Activated CD4-positive, alpha-beta memory T cell treated with anti-CD3 and anti-CD28 coated beads, Interleukin-2, amount 10 ng/mL, durations not matched to agents 7 days and 5 days (primary cell): ENCODE data around the gene S100A16. TPM values are rescaled to one million over a fixed set of nuclear protein-coding genes. Genes with fewer than 3 reads are reported as not detected.

Experiments used
- CTCF ChIA-PET: fragments of 350-600 bp; sonication (Branson Sonifier 250); formaldehyde crosslinking; loops from one replicate; lab custom pipeline; 2021; ENCODE audit warnings: antibody characterized with exemption, inconsistent platforms; lab: Charles Lee
- POLR2A ChIA-PET: fragments of 350-600 bp; sonication (Branson Sonifier 250); formaldehyde crosslinking; loops from one replicate; lab custom pipeline; 2021; ENCODE audit warnings: antibody characterized with exemption; lab: Charles Lee
- DNase-seq: peaks from one replicate; pipeline ENCODE4 v3.0.0-alpha.2; 2020
- H3K27ac Mint-ChIP-seq: one replicate; pipeline ENCODE4 v1.8.0; 2021; ENCODE audit warnings: mild to moderate bottlenecking, mixed read lengths
- H3K27me3 Mint-ChIP-seq: one replicate; pipeline ENCODE4 v1.8.0; 2021; ENCODE audit warnings: mixed read lengths
- H3K36me3 Mint-ChIP-seq: one replicate; pipeline ENCODE4 v1.8.0; 2021; ENCODE audit warnings: low read depth, mixed read lengths
- H3K4me1 Mint-ChIP-seq: one replicate; pipeline ENCODE4 v1.8.0; 2021; ENCODE audit warnings: mixed read lengths
- H3K4me3 Mint-ChIP-seq: one replicate; pipeline ENCODE4 v1.8.0; 2021; ENCODE audit warnings: mild to moderate bottlenecking, mixed read lengths
- H3K9me3 Mint-ChIP-seq: one replicate; pipeline ENCODE4 v1.8.0; 2021; ENCODE audit warnings: mixed read lengths
- total RNA-seq, 2 experiments: library from RNA; stranded (reverse); gene quantifications; one replicate each; pipeline ENCODE4 v1.2.3, GENCODE V29; 2021

S100A16 gene
- total RNA-seq, 2 experiments from 2014 or later, result not detected

DNA sequence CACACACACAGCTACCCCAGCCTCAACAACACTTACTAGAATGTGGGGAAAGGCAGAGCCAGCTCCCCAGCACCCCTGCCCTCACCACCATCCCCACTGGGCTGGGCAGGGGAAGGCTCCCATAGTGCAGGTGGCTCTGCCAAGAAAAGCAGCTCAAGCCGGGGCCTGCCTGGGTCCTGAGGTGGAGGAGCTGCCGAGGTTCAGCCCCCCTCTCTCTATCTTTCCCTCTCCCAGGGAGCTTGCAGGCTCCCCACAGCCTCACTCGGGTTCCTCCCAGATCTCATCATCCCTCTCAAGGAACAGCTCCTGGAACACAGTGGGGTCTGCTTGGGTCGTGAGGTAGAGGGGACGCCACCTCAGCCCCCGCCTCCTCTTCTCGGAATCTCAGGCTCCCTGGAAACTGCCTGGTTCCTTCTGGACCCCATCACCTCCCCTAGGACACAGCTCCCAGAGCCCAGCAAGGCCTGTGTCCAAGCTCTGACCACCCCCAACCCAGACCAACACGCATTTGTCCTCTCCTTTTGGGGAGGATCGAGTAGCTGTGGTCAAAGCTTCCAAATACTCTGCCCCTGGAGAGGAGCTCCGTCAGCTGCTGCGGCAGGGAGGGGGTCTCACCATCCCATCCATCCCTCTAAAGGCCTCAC lies 704 bp downstream of the S100A16 start:
- CTCF ChIA-PET, result interaction anchor here (0.7 to 1.8 kb wide), 3 partner anchors 9 to 101 kb away, joined by 3 to 6 read pairs (median 3); no protein-coding TSS in a partner anchor
- Mint-ChIP-seq H3K36me3 (no peaks in the 10 kb centered on the region), H3K9me3 (no peaks in the 10 kb centered on the region)

DNA sequence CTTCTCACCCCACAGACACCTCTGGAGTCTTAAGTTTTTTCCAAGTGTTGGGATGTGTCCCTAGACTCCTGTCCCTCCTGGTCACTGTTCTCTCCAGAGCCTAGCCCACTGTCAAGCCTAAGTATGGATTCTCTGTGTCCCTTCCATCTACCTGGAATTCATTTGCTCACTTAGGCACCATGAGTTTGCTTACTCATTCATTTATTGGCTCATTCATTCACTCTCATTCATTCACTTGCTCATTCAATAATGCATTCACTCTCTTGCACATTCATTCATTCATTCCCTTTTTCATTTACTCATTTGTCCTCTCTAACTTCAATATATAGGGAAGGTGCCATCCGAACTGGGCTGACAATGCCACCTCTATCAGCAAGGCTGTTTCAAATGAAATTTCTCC lies 1.6 kb downstream of the S100A16 start:
- H3K36me3 Mint-ChIP-seq, result no peaks in the 10 kb centered on the region
- DNase-seq, result no peak
- POLR2A ChIA-PET, result no interaction called here
- H3K4me3 Mint-ChIP-seq, result no peak overlapping the region
- H3K27me3 Mint-ChIP-seq, result no peaks in the 10 kb centered on the region
- H3K27ac Mint-ChIP-seq, result no peak overlapping the region
- H3K4me1 Mint-ChIP-seq, result no peaks in the 10 kb centered on the region
- CTCF ChIA-PET, result interaction anchor here (0.8 to 1.8 kb wide), 2 partner anchors 10 to 101 kb away, joined by 3 to 6 read pairs; no protein-coding TSS in a partner anchor
- no peaks in the 10 kb centered on the region for H3K9me3 Mint-ChIP-seq

More for the DNA sequence above, 704 bp downstream of the S100A16 start:
- Mint-ChIP-seq H3K4me3 (no peak overlapping the region), H3K27me3 (no peaks in the 10 kb centered on the region), H3K27ac (no peak overlapping the region), H3K4me1 (no peaks in the 10 kb centered on the region)
- DNase-seq, result no peak
- POLR2A ChIA-PET, result no interaction called here

DNA sequence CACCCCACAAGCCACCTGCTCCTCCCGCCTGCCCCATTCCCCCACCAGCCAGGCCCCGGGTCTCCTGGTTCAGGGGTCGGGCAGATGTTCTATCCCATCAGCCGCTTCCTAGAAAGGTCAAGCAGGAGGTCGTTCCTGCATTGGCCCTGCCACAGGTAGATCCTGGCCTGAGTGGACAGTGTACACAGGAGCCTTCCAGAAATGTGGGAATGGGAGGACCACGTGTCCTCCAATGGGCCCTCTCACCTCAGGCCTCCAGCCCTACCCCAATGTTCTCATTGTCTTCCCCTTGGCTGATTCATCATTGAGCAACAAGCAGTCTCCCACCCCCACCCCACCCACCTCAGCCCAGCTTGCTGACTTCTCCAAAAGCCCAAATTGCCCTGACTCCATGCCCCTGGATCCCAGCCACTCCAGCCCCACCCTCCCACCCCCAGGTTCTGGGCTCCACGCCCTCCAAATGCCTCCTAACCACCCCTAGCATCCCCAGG lies 2.1 kb downstream of the S100A16 start:
- ChIA-PET CTCF (no interaction called here), POLR2A (no interaction called here)
- DNase-seq, result no peak
- Mint-ChIP-seq H3K4me3 (no peak overlapping the region), H3K9me3 (no peaks in the 10 kb centered on the region), H3K27ac (no peak overlapping the region), H3K36me3 (no peaks in the 10 kb centered on the region), H3K4me1 (no peaks in the 10 kb centered on the region), H3K27me3 (no peaks in the 10 kb centered on the region)

DNA sequence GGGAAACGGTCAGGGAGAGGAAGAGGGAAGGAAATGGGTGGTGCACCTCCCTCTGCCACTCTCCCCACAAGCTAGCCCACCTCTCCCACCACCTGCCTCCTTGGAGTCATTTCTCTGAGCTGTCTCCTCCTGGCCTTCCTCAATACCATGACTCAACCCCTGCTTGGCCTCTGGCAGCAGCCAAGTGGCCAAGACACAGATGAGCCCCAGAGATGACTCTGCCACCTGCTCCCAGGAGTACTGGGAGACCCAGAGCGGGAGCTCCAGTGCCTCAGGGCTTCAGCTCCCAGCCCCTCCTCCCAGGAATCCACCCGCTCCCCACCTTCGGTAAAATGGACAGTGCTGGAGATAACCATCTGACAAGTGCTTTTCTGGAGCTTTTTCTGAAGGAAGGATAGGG lies 2.6 kb downstream of the S100A16 start:
- Mint-ChIP-seq H3K4me1 (no peaks in the 10 kb centered on the region), H3K27ac (no peak overlapping the region), H3K9me3 (no peaks in the 10 kb centered on the region), H3K36me3 (no peaks in the 10 kb centered on the region), H3K27me3 (no peaks in the 10 kb centered on the region), H3K4me3 (no peak overlapping the region)
- DNase-seq, result no peak
- POLR2A ChIA-PET, result no interaction called here
- CTCF ChIA-PET, result no interaction called here

DNA sequence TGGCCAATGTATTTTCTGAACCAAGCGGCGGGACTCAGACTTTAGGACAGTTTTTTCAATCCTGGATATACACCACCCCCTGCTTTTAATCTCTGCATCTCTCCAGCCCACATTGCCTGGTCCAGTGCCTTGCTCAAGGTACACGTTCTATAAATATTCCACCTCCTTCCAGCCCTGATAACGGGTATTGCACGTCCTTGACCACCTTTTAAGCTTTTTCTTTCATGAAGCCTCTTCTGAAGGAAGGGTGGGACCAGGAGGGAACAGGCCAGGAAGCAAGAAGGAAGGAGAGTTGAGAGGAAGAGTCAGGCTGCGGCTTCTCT lies 3.4 kb downstream of the S100A16 start:
- H3K27me3 Mint-ChIP-seq, result peaks cover 3% of the 10 kb centered on the region
- H3K4me1 Mint-ChIP-seq, result no peaks in the 10 kb centered on the region
- H3K4me3 Mint-ChIP-seq, result no peak overlapping the region
- ChIA-PET POLR2A (no interaction called here), CTCF (interaction anchor here (0.6 kb wide), 1 partner anchor 19 kb away, joined by 3 read pairs; no protein-coding TSS in a partner anchor)
- H3K36me3 Mint-ChIP-seq, result no peaks in the 10 kb centered on the region
- H3K27ac Mint-ChIP-seq, result no peak overlapping the region
- no peaks in the 10 kb centered on the region for H3K9me3 Mint-ChIP-seq
- DNase-seq, result no peak

DNA sequence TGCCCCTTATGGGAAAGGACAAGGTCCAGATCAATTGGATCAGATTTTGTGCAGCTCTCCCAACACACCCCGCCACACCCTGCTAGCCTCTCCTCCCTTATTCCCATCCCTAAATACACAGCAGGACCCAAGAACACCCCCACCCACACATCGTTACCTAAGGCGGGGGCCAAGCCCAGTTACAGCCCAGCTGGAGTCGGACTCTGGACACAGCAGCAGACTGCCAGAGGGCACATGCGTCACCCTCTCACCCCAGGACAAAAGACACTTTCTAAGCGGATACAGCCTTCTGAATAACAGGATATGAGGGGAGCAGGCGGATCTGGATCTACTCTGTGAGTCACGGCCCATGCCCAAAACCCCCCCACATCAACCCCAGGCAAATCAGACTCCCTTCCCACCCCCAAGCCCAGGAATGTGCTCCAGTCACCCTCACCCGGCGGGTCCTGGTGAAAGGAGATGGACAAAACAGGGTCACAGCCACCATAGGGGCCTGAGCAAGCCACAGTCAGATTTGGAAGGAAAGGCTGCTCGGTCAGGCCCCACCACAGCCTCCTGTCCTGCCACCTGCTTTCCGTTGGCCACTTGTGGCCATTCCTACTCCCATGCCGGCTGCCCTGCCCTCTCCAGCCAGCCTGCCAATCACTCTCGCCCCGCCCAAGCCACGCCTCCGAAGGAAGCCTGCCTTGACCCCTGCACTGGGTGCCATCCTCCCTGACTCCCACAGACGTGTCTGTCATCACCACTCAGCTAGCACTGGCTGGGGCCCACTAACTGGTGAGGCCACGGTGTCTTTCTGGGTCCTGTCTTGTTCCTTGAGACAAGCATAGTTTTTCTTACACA lies 4.0 kb downstream of the S100A16 start:
- Mint-ChIP-seq H3K27me3 (peaks cover 3% of the 10 kb centered on the region), H3K4me3 (no peak overlapping the region), H3K27ac (no peak overlapping the region), H3K9me3 (no peaks in the 10 kb centered on the region), H3K4me1 (no peaks in the 10 kb centered on the region), H3K36me3 (no peaks in the 10 kb centered on the region)
- ChIA-PET CTCF (interaction anchor here (0.6 to 2.8 kb wide), 2 partner anchors 8 to 19 kb away, joined by 3 to 13 read pairs; partner anchors contain the start of gene S100A14), POLR2A (no interaction called here)
- no peak for DNase-seq

DNA sequence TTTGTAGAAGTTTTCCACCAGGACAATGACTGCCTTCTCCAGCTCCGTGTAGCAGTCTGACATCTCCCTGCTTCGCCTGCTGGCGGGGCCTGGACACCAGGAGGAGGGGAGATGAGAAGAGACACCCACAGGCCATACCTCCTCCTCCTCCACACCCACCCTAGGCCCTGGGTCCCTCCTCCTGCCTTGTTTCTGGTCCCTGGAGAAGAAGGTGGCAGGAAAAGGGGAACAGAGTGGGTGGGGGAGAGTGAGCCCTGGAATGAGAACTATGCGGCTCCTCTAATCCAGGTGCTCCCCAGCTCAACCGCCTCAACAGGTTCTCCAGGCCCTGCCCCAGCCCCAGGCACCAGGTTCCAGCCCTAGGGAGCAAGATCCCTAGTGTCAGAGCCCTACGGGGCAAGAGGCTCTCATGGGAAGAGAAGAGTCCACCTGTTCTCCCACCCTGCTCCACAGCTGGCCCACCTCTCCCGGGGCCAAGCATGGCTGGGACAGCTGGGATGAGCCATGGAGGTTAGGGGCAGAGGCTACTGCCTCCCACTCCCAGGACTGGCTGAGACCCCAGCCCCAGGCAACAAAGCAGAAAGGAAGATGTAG lies 4.8 kb downstream of the S100A16 start:
- ChIA-PET POLR2A (no interaction called here), CTCF (interaction anchor here (2.8 kb wide), 1 partner anchor 9 kb away, joined by 13 read pairs; the partner anchor contains the start of gene S100A14)
- no peaks in the 10 kb centered on the region for H3K4me1 Mint-ChIP-seq
- no peak overlapping the region for H3K27ac Mint-ChIP-seq
- H3K36me3 Mint-ChIP-seq, result no peaks in the 10 kb centered on the region
- H3K4me3 Mint-ChIP-seq, result no peak overlapping the region
- H3K9me3 Mint-ChIP-seq, result no peaks in the 10 kb centered on the region
- no peak for DNase-seq
- H3K27me3 Mint-ChIP-seq, result peaks cover 3% of the 10 kb centered on the region

DNA sequence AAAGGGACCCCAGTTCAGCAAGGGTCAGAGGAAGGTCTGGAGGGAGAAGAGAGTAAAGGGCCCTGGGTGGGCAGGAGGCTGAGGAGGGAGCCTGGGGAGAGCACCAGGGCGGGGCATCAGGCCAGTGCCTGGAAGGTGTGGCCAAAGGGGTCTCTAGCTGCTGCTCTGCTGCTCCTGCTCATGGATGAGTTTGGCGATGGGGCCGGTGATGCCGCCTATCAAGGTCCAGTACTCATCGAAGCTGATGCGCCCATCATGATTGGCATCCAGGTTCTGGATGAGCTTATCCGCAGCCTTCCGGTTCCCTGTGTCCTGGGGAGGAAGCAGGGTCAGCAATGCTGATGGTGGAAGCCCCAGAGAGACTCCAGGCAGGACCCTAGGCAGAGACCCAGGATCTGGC lies 5.6 kb downstream of the S100A16 start:
- ChIA-PET POLR2A (no interaction called here), CTCF (interaction anchor here (2.8 kb wide), 1 partner anchor 10 kb away, joined by 13 read pairs; the partner anchor contains the start of gene S100A14)
- Mint-ChIP-seq H3K9me3 (no peaks in the 10 kb centered on the region), H3K4me3 (no peak overlapping the region), H3K27me3 (peaks cover 3% of the 10 kb centered on the region), H3K36me3 (no peaks in the 10 kb centered on the region), H3K27ac (no peak overlapping the region), H3K4me1 (no peaks in the 10 kb centered on the region)
- no peak for DNase-seq

DNA sequence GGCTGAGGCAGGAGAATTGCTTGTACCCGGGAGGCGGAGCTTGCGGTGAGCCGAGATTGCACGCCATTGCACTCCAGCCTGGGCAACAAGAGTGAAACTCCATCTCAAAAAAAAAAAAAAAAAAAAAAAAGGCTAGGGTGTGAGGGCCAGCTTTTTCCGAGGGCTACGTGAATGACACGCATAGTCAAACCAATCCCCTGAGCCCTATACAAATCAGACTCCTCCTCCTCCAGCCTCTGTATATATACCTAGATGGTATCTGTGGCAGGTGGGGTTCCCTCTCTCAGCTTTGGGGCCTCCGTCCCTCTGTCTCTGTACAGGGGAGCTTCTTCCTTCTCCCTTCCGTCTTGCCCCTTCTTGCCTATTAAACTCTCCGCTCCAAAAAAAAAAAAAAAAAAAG lies 6.7 kb downstream of the S100A16 start:
- no peak overlapping the region for H3K27ac Mint-ChIP-seq
- ChIA-PET CTCF (interaction anchor here (2.8 kb wide), 1 partner anchor 11 kb away, joined by 13 read pairs; the partner anchor contains the start of gene S100A14), POLR2A (no interaction called here)
- H3K27me3 Mint-ChIP-seq, result peaks cover 3% of the 10 kb centered on the region
- no peak for DNase-seq
- H3K4me1 Mint-ChIP-seq, result no peaks in the 10 kb centered on the region
- no peaks in the 10 kb centered on the region for H3K36me3 Mint-ChIP-seq
- H3K4me3 Mint-ChIP-seq, result no peak overlapping the region
- no peaks in the 10 kb centered on the region for H3K9me3 Mint-ChIP-seq

DNA sequence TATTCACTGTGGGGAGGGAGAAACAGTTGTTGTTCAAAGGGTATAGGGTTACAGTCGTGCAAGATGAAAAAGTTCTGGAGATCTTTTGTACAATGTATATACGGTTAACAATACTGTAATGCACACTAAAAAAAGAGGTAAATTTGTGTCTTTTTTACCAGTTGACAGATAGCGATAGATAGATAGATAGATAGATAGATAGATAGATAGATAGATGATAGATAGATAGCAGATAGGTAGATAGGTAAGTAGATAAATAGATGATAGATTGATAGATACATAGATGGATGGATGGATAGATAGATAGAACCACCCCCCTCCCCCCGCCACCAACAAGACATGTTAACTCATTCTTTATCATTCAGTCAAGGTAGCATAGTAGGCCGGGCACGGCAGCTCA lies 10.2 kb downstream of the S100A16 start:
- peaks cover 3% of the 10 kb centered on the region for H3K27me3 Mint-ChIP-seq
- ChIA-PET CTCF (no interaction called here), POLR2A (interaction anchor here (1.1 kb wide), 1 partner anchor 25 kb away, joined by 3 read pairs; no protein-coding TSS in a partner anchor)

DNA sequence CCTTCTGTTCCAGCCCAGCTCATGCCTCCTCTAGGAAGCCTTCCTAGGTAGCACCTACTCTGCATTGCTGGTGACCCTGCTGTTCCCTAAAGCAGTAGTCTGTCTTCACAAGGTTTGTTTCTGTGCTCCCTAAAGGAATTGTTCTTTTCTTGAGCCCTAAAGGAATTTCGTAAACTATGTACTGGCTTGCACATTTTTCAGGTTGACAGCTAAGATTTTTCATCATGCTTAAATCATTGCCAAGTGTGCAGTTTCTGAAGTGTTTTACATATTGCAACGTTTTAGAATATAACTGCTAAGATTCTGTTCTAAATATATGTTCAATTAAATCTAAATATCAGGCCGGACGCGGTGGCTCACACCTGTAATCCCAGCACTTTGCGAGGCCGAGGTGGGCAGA lies 13.1 kb downstream of the S100A16 start:
- Mint-ChIP-seq H3K4me1 (peaks cover 18% of the 10 kb centered on the region), H3K4me3 (no peak overlapping the region), H3K36me3 (no peaks in the 10 kb centered on the region), H3K27ac (no peak overlapping the region), H3K9me3 (no peaks in the 10 kb centered on the region), H3K27me3 (no peaks in the 10 kb centered on the region)
- ChIA-PET POLR2A (interaction anchor here (1.4 kb wide), 1 partner anchor 128 kb away, joined by 4 read pairs; the partner anchor contains the start of gene INTS3), CTCF (interaction anchor here (0.7 to 0.9 kb wide), 2 partner anchors 32 to 89 kb away, joined by 3 read pairs; no protein-coding TSS in a partner anchor)
- no peak for DNase-seq

More for the DNA sequence above, 10.2 kb downstream of the S100A16 start:
- H3K27ac Mint-ChIP-seq, result no peak overlapping the region
- H3K4me1 Mint-ChIP-seq, result peaks cover 9% of the 10 kb centered on the region
- H3K4me3 Mint-ChIP-seq, result no peak overlapping the region
- no peak for DNase-seq
- no peaks in the 10 kb centered on the region for H3K9me3 Mint-ChIP-seq
- no peaks in the 10 kb centered on the region for H3K36me3 Mint-ChIP-seq

DNA sequence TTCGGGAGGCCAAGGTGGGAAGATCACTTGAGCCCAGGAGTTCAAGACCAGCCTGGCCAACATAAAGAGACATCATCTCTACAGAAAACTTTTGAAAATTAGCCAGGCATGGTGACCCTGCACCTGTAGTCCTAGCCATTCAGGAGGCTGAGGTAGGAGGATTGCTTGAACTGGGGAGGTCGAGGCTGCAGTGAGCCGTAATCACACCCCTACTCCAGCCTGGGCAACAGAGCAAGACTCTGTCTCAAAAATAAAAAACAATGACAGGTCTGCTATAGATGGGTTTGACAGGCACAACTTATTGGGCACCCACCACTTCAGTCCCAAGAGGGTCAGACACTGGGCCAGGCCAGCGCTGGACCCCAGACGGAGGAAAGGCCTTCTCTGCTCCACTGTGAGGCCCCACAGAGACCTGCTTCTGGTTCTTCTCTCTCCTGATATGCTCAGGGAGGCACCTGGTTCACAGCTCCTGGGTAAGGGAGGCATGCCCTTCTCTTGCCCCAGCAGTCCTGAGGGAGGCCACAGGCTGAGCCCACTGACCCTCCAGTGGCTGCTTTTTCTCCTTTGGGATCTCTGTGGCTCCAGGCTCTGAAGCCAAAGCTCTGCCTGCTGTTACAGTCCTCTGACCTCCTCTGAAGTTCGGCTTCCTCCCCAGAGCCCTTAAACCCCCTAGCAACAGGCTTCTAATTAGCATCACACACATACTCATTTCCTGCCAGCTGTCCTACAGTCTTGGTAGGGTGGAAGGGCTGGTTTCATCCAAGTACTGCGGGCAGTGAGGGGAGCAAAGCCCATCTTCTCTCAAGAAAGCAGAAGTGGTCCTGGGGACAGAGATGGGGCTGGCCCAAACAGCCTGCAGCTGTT lies 14.4 kb downstream of the S100A16 start:
- no peak for DNase-seq
- Mint-ChIP-seq H3K9me3 (no peaks in the 10 kb centered on the region), H3K4me1 (peaks cover 18% of the 10 kb centered on the region), H3K27ac (no peak overlapping the region), H3K36me3 (no peaks in the 10 kb centered on the region), H3K4me3 (no peak overlapping the region), H3K27me3 (no peaks in the 10 kb centered on the region)
- POLR2A ChIA-PET, result interaction anchor here (0.8 to 1.4 kb wide), 4 partner anchors 18 to 130 kb away, joined by 3 to 5 read pairs (median 4); partner anchors contain the start of gene INTS3
- CTCF ChIA-PET, result interaction anchor here (1.9 to 3.3 kb wide), 2 partner anchors 26 to 66 kb away, joined by 5 to 18 read pairs; no protein-coding TSS in a partner anchor
